Loucy (cell line): ENCODE results near the gene NCAPD2.

Source experiments
- H2AFZ ChIP-seq: fragments of 200-600 bp; sonication (generic); 2 replicates; pipeline ENCODE4 v1.6.0; 2016; ENCODE audit warnings: antibody characterized with exemption, mild to moderate bottlenecking, low read length, moderate library complexity
- H3F3A ChIP-seq: fragments of 200-600 bp; 2 replicates; pipeline ENCODE4 v1.6.0; 2016; ENCODE audit warnings: antibody characterized with exemption, low read depth, mild to moderate bottlenecking
- H3K27me3 ChIP-seq: fragments of 200-600 bp; sonication (generic); 2 replicates; pipeline ENCODE4 v1.6.1; 2014; ENCODE audit warnings: low read length, mild to moderate bottlenecking; ENCODE audit not compliant: insufficient read depth, poor library complexity, severe bottlenecking
- H3K36me3 ChIP-seq: fragments of 200-600 bp; sonication (generic); 2 replicates; pipeline ENCODE4 v1.6.1; 2016; ENCODE audit warnings: low read length; ENCODE audit not compliant: insufficient read depth
- H3K4me1 ChIP-seq: fragments of 200-600 bp; sonication (generic); 2 replicates; pipeline ENCODE4 v1.5.1; 2014; ENCODE audit warnings: low read length, mild to moderate bottlenecking; ENCODE audit not compliant: insufficient read depth, poor library complexity, severe bottlenecking
- H3K4me2 ChIP-seq: fragments of 200-600 bp; sonication (generic); 2 replicates; pipeline ENCODE4 v1.6.0; 2014; ENCODE audit warnings: antibody characterized with exemption, low read length, low read depth, mild to moderate bottlenecking; ENCODE audit not compliant: poor library complexity, severe bottlenecking
- H3K4me3 ChIP-seq: fragments of 200-600 bp; sonication (generic); 2 replicates; pipeline ENCODE4 v1.5.1; 2014; ENCODE audit warnings: low read length, mild to moderate bottlenecking, mixed read lengths; ENCODE audit not compliant: poor library complexity, severe bottlenecking
- H3K79me2 ChIP-seq: fragments of 200-600 bp; sonication (generic); 2 replicates; pipeline ENCODE4 v1.6.1; 2014; ENCODE audit warnings: low read length; ENCODE audit not compliant: insufficient read depth
- H3K9ac ChIP-seq: fragments of 200-600 bp; sonication (generic); 2 replicates; pipeline ENCODE4 v1.6.0; 2014; ENCODE audit warnings: mild to moderate bottlenecking, low read depth, low read length, moderate library complexity; ENCODE audit not compliant: poor library complexity, severe bottlenecking
- H3K9me2 ChIP-seq: fragments of 200-600 bp; sonication (generic); replicated peaks from 2 replicates; pipeline ENCODE4 v1.6.1; 2016; ENCODE audit warnings: low read depth, low read length, mixed read lengths
- H3K9me3 ChIP-seq: fragments of 200-600 bp; sonication (generic); 2 replicates; pipeline ENCODE4 v1.6.1; 2014; ENCODE audit warnings: mild to moderate bottlenecking, antibody characterized with exemption, low read length, low read depth; ENCODE audit not compliant: insufficient read depth
- H4K20me1 ChIP-seq: fragments of 200-600 bp; sonication (generic); 2 replicates; pipeline ENCODE4 v1.6.0; 2014; ENCODE audit warnings: antibody characterized with exemption, low read length, mild to moderate bottlenecking; ENCODE audit not compliant: insufficient read depth, poor library complexity, severe bottlenecking
- CTCF ChIP-seq: fragments of 200-600 bp; sonication (generic); conservative IDR thresholded peaks from 2 replicates; pipeline ENCODE4 v1.5.1; 2014; ENCODE audit warnings: mild to moderate bottlenecking, antibody characterized with exemption, low read length
- EZH2phosphoT487 ChIP-seq: fragments of 200-600 bp; IDR thresholded peaks from 2 replicates; pipeline ENCODE4 v1.6.1; 2018; ENCODE audit warnings: antibody characterized with exemption, mild to moderate bottlenecking, moderate library complexity, borderline replicate concordance

NCAPD2 gene

GRCh38 chr12:6567112-6567670 is 73.3 kb downstream of the NCAPD2 start:
- H3K4me2 ChIP-seq: peak overlapping the region; percentile 94
- H3K4me3 ChIP-seq: peak overlapping the region; percentile 82
- H4K20me1 ChIP-seq: peaks cover 6% of the 10 kb centered on the region
- H3F3A ChIP-seq: peaks cover 16% of the 10 kb centered on the region; the same call in 1 of the 2 replicates
- H2AFZ ChIP-seq: no peak overlapping the region
- peaks cover 51% of the 10 kb centered on the region; the same call in 1 of the 2 replicates for H3K36me3 ChIP-seq
- H3K79me2 ChIP-seq: peaks cover 40% of the 10 kb centered on the region
- TF ChIP-seq CTCF: no peak
- no peak for TF ChIP-seq EZH2phosphoT487
- H3K9ac ChIP-seq: peak overlapping the region; percentile 74
- peaks cover 8% of the 10 kb centered on the region for H3K4me1 ChIP-seq
- no peaks in the 10 kb centered on the region for H3K27me3 ChIP-seq
- no peaks in the 10 kb centered on the region for H3K9me2 ChIP-seq
- H3K9me3 ChIP-seq: no peaks in the 10 kb centered on the region

- Histone ChIP-seq H3F3A (peaks cover 16% of the 10 kb centered on the region; the same call in 1 of the 2 replicates), H3K9me3 (no peaks in the 10 kb centered on the region), H3K27me3 (no peaks in the 10 kb centered on the region), H3K4me2 (no peak overlapping the region), H3K9ac (no peak overlapping the region), H3K79me2 (peaks cover 34% of the 10 kb centered on the region), H3K9me2 (no peaks in the 10 kb centered on the region), H3K4me3 (no peak overlapping the region), H4K20me1 (peaks cover 6% of the 10 kb centered on the region), H3K4me1 (peaks cover 8% of the 10 kb centered on the region), H2AFZ (no peak overlapping the region), H3K36me3 (peaks cover 60% of the 10 kb centered on the region; the same call in 1 of the 2 replicates)
- no peak for TF ChIP-seq CTCF
- no peak for TF ChIP-seq EZH2phosphoT487
Observed at GRCh38 chr12:6569312-6569711, 75.4 kb downstream of the NCAPD2 start.

GRCh38 chr12:6569786-6570185 is 75.9 kb downstream of the NCAPD2 start:
- H3F3A ChIP-seq: peaks cover 16% of the 10 kb centered on the region; the same call in 1 of the 2 replicates
- H3K9me3 ChIP-seq: no peaks in the 10 kb centered on the region
- no peak for TF ChIP-seq EZH2phosphoT487
- no peak for TF ChIP-seq CTCF
- no peaks in the 10 kb centered on the region for H3K27me3 ChIP-seq
- no peaks in the 10 kb centered on the region for H3K9me2 ChIP-seq
- H3K4me3 ChIP-seq: no peak overlapping the region
- peaks cover 65% of the 10 kb centered on the region; the same call in 1 of the 2 replicates for H3K36me3 ChIP-seq
- peaks cover 8% of the 10 kb centered on the region for H3K4me1 ChIP-seq
- no peak overlapping the region for H3K4me2 ChIP-seq
- H3K9ac ChIP-seq: no peak overlapping the region
- H2AFZ ChIP-seq: no peak overlapping the region
- H3K79me2 ChIP-seq: peaks cover 34% of the 10 kb centered on the region
- peaks cover 10% of the 10 kb centered on the region for H4K20me1 ChIP-seq
